ENCODE results near the gene TSHR.

TSHR gene

GRCh38 chr14:80958226-80958625 is 2.8 kb downstream of the TSHR start:
- no peak overlapping the region for H3K4me3 ChIP-seq (ENCODE audit: low read length)
- TF ChIP-seq, protein P1, sequence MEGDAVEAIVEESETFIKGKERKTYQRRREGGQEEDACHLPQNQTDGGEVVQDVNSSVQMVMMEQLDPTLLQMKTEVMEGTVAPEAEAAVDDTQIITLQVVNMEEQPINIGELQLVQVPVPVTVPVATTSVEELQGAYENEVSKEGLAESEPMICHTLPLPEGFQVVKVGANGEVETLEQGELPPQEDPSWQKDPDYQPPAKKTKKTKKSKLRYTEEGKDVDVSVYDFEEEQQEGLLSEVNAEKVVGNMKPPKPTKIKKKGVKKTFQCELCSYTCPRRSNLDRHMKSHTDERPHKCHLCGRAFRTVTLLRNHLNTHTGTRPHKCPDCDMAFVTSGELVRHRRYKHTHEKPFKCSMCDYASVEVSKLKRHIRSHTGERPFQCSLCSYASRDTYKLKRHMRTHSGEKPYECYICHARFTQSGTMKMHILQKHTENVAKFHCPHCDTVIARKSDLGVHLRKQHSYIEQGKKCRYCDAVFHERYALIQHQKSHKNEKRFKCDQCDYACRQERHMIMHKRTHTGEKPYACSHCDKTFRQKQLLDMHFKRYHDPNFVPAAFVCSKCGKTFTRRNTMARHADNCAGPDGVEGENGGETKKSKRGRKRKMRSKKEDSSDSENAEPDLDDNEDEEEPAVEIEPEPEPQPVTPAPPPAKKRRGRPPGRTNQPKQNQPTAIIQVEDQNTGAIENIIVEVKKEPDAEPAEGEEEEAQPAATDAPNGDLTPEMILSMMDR (conservative IDR thresholded peaks at IDR 0.05; ENCODE audit: low read depth, low read length): no peak
- DNase-seq (ENCODE audit: low read depth): no peak

GRCh38 chr14:80958939-80959338 is 3.5 kb downstream of the TSHR start:
- no peak overlapping the region for H3K4me3 ChIP-seq (ENCODE audit: low read length)
- TF ChIP-seq, protein P1 (conservative IDR thresholded peaks at IDR 0.05; ENCODE audit: low read depth, low read length): no peak
- no peak for DNase-seq (ENCODE audit: low read depth)

DNA sequence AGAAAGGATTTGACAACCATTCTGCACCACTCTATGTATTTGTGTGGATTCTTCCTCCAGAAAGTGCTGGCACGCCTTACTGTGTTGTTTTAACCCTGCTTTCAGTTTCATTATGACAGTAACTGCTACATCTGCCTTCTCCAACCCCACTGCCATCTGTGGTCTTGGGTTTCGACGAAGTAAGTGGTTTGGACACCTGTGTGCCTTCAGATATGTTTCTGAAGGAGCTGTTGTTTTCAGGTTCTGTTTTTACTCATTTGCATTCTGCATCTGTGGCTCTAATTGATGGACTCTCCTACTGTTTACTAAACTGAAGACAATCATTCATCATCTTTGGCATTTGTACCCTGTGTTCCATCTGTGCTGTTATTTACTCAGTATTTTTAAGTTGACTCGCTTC is 4.1 kb downstream of the TSHR start:
- DNase-seq (ENCODE audit: low read depth): no peak
- H3K4me3 ChIP-seq (ENCODE audit: low read length): no peak overlapping the region

DNA sequence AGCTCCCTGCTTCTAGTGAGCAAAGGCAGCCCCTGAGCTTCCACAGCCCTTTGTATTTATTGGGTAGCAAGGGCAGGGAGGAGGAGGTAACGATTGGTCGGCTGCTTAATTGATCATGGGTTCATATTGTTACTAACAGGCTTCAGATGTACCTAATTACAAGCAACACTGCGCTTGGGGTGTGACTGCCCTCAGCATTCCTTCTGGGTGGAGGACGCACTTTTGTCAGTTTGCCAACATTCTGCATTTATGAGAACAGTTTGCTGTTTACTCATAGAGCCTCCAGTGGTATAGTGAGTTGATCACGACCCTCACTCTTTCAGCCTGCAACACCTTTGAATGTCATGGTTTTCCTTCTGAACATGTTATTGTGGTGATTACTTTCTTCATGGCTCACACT is 9.6 kb downstream of the TSHR start:
- H3K4me3 ChIP-seq (ENCODE audit: low read length): no peak overlapping the region
- TF ChIP-seq, protein P1 (conservative IDR thresholded peaks at IDR 0.05; ENCODE audit: low read depth, low read length): no peak
- no peak for DNase-seq (ENCODE audit: low read depth)

More for the DNA sequence above, 4.1 kb downstream of the TSHR start:
- TF ChIP-seq, protein P1 (conservative IDR thresholded peaks at IDR 0.05; ENCODE audit: low read depth, low read length): no peak

DNA sequence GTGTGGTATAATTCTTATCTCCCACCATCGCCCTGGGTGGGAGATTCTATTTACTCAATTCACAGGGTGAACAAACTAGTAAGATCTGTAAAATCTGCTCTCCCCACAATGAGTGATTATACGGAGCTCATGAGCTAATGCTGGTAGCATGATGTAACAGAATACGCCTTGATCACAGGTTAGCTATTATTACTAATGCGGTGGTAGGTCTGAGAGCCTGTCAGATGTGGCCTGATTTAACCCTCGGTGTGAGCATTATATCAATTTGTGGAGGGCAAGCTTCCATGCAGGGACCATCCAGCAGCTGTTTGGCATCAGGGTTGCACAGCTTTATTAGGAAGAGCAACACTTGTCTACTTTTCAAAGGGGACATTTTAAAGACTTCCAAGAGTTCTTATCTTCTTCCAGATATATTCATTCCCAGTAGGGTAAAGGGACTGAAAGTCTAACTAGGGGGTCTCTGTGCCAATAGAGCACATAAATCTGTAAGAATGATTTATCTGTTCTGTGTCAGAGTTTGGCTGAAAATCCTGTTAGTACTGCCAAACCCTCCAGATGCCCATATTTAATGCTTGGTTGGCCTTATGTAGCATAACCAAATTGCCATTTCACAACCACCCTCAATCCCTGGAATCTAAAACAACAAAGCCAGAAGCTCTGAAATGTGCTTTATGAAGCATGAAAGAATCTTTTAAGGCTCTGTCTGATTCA is 18.7 kb downstream of the TSHR start:
- DNase-seq (ENCODE audit: low read depth): no peak
- H3K4me3 ChIP-seq (ENCODE audit: low read length): no peak overlapping the region
- TF ChIP-seq, protein P1 (conservative IDR thresholded peaks at IDR 0.05; ENCODE audit: low read depth, low read length): no peak

GRCh38 chr14:80974679-80975078 is 19.3 kb downstream of the TSHR start:
- no peak for DNase-seq (ENCODE audit: low read depth)
- TF ChIP-seq, protein P1 (conservative IDR thresholded peaks at IDR 0.05; ENCODE audit: low read depth, low read length): no peak
- no peak overlapping the region for H3K4me3 ChIP-seq (ENCODE audit: low read length)

DNA sequence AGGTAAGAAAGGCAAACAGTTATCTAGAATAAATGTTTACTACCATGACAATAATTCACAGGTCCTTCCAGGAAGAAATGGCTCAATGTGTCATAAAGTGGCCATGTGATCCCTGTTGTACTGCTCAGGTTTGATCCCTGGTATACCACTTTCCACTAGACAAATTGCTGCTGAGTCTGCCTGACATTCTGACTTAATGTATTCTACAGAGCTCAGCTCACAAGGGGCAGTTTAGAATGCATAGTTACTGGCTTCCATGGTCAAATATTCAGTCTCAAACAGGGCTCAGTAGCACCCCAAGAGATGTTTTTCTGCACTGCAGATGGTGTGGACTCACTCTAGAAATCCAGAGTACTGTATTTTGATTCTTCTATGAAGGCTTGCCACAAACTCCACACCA is 21.8 kb downstream of the TSHR start:
- H3K4me3 ChIP-seq (ENCODE audit: low read length): no peak overlapping the region
- TF ChIP-seq, protein P1 (conservative IDR thresholded peaks at IDR 0.05; ENCODE audit: low read depth, low read length): peak; percentile 17
- no peak for DNase-seq (ENCODE audit: low read depth)

Data from retinal pigment epithelial cell (primary cell).